HG02763 (cell line): Measurements from ENCODE around the gene MDH1B.

Source experiments
- ATAC-seq: cut with Tn5 transposase; IDR thresholded peaks from one replicate; pipeline ENCODE4 v1.9.1; 2021; ENCODE audit warnings: mild to moderate bottlenecking, moderate library complexity; ENCODE audit not compliant: unreplicated experiment

Gene MDH1B

GRCh38 chr2:206698811-206699210 is 66.3 kb downstream of the MDH1B start:
- ATAC-seq, result no peak

GRCh38 chr2:206696910-206697309 is 68.2 kb downstream of the MDH1B start:
- no peak for ATAC-seq

GRCh38 chr2:206693399-206694137 is 71.6 kb downstream of the MDH1B start:
- ATAC-seq, result no peak

- no peak for ATAC-seq
Observed at GRCh38 chr2:206692971-206693370, 72.2 kb downstream of the MDH1B start.

GRCh38 chr2:206688990-206689389 is 76.1 kb downstream of the MDH1B start:
- ATAC-seq, result no peak

GRCh38 chr2:206688453-206688852 is 76.7 kb downstream of the MDH1B start:
- no peak for ATAC-seq
